Cerebellar nuclear complex (tissue), 1 donor: ENCODE data around the gene COL24A1.

Source experiments
- DNase-seq, 2 experiments: peaks; one replicate each; lab custom pipeline; 2025; lab: John Stamatoyannopoulos, UW

COL24A1 gene

GRCh38 chr1:85681087-85681486 lies 475.5 kb downstream of the COL24A1 start:
- DNase-seq = no peak
